ENCODE results near the gene PHF14.
"Not testable (repeated sequence)": the region's sequence is repeated elsewhere in the genome, so short reads cannot be mapped to it uniquely, and the experiment has no call there.

Gene PHF14

DNA sequence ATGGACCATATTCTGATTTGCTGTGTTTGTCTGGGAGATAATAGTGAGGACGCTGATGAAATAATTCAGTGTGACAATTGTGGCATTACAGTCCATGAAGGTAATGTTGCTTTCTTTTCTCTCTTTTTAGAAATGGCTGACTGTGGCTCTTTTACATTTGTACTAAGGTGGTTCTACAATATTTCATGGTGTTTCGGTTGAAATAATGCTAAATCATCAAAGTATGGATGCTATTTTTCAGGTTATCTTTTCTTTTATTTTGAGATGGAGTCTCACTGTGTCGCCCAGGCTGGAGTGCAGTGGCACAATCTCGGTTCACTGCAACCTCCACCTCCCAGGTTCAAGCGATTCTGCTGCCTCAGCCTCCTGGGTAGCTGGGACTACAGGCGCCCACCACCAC is 17.1 kb downstream of the PHF14 start:
- DNase-seq (ENCODE audit: low spot score): not testable (repeated sequence)

DNA sequence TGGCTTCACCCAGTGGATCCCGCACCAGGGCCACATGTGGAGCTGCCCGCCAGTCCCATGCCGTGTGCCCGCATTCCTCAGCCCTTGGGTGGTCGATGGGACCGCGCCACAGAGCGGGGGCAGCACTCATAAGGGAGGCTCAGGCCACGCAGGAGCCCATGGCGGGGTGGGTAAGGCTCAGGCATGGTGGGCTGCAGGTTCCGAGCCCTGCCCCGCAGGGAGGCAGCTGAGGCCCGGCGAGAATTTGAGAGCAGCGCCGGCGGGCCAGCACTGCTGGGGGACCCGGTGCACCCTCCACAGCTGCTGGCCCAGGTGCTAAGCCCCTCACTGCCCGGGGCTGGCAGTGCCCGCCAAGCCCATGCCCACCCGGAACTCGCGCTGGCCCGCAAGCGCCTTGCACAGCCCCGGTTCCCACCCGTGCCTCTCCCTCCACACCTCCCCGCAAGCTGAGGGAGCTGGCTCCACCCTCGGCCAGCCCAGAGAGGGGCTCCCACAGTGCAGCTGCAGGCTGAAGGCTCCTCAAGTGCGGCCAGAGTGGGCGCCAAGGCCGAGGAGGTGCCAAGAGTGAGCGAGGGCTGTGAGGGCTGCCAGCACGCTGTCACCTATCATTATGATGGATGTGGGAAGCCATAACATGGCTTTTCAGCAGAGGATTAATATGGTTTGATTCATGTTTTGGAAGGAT is 22.0 kb downstream of the PHF14 start:
- not testable (repeated sequence) for DNase-seq (ENCODE audit: low spot score)

DNA sequence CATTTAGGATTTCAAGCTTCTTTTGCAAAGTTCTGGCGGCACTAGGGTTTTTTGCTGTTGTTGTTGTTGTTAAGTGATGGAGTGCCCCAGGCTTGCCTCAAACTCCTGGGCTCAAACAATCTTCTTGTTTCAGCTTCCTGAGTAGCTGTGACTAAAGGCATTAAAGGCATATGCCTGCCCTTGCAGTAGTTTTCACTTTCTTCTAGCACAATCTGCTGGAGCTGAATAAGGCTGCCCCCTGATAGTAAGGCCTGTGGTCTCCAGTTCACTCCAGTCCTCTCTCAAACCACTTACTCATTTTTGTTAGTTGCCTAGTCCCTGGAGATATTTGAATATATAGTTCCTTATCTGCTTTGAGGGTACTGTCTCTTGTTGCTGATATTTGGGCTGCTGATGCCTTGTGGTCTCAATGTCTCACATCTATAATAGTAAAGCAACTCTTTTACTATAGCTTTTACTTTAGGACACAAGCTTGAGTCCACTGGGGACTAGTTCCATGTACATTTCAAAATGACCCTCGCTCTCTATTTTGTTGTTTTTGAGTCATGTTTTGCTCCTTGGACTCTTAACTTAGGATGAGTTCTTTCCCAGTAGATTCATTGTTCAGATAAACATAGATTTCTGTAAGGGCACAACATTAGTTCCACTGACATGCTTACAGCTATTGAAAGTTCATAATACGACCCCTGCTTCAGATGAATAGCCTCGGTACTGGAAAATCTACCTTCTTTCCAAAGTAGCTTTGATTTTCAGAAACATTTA is 25.5 kb downstream of the PHF14 start:
- no peak for DNase-seq (ENCODE audit: low spot score)

DNA sequence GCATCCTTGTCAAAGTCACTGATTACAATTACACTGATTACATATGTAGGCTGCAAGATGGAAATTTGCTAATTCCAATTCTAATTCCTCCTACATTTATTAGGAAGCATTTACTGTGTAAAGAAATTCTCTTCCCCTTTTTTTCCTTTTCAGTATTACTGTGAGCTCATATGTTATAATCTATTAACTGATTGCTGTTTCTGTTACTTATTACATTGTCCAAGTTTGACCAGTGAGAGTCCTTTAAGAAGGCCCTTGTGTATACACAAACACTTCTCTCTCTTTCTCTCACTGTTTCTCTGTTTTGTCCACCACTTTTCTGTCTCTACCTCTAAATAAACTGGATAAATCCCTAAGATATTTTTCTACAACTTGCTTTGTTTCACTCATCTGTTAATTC is 31.5 kb downstream of the PHF14 start:
- DNase-seq (ENCODE audit: low spot score): no peak

DNA sequence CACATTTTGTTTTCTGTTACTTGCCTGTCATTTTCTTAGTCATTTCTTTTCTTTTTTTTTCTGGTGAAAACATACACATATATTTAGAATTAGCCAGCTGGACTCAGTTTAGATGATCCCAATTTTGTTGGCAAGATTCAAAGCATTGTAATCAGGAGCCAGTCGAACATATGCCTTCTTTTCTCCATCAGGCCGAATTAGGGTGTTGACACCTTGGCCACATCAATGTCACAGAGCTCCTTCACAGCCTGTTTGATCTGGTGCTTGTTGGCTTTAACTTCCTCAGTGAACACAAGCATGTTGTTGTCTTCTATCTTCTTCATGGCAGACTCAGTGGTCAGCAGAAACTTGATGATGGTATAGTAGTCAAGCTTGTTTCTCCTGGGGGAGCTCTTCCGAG is 32.6 kb downstream of the PHF14 start:
- no peak for DNase-seq (ENCODE audit: low spot score)

DNA sequence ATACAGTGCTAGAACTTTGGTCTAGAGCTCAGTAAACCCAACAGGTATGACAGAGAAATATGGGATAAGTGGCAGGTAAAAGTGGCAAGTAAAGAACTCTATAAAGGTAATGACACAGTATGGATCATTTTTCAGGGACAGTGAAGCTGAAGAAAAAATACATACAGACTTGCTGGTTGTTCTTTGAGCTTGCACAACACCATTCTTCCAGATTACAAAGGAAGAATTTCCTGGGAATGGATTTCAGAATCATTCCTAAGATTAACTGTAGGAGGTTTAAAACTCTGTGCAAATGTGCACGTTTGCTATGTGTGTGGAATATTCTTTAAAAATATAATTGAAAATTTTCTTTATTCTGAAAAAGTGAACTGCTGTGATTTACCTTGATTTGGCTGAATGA is 36.0 kb downstream of the PHF14 start:
- no peak for DNase-seq (ENCODE audit: low spot score)

DNA sequence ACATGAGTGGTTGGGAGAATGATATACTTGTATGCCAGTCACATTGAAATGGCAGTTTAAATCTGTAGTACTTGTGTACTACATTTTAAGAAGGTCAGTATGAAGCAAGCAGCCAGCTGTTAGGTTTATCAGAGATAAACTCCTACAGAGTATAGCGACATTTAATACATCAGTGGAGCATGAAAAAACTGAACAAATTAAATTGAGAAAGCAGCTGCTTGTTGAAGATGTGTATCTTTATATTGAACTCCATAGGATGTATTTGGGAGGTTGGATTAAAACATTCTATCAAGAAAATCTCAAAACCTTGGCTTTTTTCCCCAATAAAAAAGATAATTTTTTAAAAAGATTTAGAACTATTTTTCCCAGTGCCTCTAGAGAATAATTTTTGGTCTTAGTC is 47.8 kb downstream of the PHF14 start:
- no peak for DNase-seq (ENCODE audit: low spot score)

DNA sequence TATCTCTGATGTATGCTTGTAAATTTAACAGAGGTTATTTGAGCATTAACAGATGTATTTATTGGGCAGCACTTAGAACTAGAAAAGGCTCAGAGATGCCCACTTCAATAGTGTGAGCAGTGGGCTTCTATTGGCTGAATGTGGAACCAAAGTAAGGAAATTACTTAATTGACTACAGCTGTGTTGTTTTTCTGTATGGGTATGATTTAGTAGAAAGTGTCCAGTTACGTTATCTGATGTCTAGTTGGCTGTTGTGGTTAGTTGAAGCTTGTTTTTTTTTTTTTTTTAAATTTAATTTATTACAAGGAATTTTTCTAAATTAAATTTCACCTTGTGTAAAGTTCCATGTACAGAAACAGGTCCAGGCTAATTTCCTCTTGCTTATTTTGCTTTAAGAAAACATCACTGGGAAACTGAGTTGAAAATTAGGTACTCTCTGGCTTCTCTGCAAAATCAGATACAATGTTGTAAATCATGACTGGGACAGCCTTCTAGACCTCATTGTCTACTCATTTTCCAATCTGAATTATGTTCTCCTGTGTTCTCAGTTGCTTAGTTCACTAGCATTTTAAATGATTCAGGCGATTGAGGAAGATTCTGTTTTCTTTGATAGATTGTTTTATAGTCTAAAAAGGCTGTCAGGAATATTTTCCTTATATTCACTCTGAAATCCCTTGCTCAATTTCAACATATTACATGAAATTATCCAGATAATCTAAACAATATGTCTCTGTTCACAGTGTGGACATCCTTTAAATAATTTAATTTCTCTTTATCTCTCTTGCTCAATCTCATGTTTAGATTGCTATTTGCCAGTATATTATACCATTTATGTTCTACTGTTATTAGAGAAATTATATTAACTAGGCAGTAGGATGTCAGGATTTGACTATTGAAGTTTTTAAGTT is 53.0 kb downstream of the PHF14 start:
- DNase-seq (ENCODE audit: low spot score): no peak

DNA sequence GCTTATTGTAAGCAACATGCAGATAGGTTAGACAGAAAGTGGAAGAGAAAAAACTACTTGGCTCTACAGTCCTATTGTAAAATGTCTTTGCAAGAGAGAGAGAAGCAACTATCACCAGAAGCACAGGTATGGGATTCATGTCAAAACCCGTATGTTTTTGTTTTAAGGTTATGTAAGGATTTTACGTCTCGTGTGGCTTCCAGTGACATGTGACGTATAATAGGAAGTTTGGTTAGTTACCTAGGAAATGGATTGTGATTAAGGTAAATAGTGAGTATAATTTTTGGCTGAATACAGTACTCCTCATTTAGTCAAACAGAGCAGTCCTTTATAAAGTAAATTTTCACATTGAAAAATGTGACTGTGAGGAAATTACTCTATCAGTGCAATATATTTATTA is 62.0 kb downstream of the PHF14 start:
- no peak for DNase-seq (ENCODE audit: low spot score)

DNA sequence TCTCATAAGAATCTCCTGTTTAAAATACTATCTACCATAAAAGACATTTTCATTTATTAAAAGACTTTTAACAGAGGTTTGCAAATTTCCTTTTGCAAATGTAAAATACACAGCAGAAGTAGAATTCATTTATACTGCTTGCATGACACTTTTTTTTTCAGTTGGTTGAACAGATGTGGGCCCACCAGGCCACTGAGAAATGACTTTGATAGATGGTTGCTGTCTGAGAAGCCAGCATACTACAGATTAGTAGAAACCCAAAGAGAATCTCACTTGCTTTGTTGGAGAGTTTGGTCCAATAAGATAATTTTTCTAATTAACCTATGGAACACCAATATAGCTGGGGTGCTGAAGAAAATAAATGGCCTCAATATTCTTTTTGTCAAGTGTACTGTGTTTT is 66.3 kb downstream of the PHF14 start:
- DNase-seq (ENCODE audit: low spot score): no peak

DNA sequence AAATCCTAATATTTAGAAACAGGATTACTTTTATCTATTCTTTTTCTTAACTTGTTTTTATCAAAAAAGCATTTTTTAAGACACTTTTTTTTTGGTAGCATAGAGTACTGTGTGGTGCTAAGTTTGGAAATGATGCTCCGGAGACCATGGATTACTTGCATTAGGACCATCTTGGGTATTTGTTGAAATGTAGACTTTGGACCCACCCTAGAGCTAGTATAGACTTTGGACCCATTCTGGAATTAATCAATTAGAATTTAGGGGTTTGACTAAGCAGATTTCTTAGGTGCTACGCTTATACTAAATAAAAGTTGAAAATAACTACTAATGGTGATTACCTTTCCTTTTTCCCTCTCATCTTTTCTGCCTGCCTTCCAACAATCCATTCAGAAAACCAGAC is 80.4 kb downstream of the PHF14 start:
- DNase-seq (ENCODE audit: low spot score): no peak

DNA sequence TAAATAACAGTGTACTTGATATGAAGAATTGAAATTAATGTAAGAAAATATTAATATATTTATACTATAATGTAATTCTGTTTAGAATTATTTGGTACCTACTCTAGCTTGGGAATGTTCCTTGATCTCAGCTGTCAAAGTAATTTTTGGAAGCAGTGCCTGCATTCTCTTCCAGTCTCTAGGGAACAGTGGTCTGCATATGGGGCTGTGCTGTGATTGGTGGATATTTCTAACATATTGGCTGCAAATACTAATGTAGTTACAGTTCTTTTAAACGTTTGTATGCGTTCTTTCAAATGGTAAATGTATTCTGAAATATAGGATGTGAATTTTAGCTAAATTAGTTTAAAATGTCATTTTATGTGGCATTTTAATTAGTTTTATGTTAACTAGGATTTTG is 87.2 kb downstream of the PHF14 start:
- no peak for DNase-seq (ENCODE audit: low spot score)

DNA sequence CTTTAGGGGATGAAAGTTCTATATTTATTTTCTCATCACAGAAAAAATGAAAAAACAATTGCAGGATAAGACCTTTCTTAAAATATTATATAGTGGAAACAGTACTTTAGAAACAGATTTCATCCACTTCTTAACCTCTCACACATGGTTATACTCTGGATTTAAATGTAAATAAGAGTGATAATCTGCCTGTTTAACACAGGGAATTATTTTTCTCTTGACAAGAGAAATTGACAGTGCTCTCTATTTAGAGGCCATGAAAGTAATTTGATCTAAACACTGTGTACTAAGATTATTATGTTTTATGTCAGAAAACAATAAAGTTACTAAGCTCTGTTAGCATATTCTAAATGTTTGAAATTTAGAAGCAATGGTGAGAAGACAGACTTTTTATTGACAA is 88.4 kb downstream of the PHF14 start:
- no peak for DNase-seq (ENCODE audit: low spot score)

DNA sequence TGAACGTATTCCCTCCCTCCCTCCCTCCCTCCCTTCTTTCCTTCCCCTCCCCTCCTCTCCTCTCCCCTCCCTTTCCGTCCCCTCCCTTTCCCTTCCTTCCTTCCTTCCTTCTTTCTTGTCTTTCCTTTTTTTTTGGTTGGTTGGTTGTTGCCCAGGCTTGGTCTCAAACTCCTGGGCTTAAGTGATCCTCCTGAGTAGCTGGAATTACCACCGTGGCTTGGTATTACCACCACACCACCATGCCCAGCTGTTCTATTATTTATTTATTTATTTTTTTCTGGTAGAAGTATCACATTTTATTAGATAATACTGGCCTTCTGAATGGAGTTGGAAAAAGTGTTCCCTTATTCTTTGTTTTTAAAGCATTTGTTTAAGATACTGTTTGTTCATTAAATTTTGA is 95.9 kb downstream of the PHF14 start:
- no peak for DNase-seq (ENCODE audit: low spot score)

DNA sequence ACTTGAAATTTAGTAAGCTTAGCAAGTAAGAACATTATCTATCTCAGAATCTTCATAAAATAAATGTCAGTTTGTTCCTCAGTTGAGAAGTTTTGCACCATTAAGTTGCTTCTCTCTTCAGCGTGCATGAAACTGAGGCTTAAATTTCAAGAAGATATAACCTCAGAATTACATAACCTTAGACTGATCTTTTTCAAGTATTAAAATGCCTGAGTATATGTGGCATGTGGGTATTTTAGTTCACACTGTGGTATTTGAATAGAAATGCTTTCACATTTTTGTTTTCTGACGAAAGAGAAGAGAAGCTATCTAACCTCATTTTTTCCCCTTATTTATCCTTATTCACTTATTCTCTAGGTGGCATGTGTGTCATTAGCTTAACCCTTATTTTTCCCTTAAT is 104.1 kb downstream of the PHF14 start:
- DNase-seq (ENCODE audit: low spot score): no peak

DNA sequence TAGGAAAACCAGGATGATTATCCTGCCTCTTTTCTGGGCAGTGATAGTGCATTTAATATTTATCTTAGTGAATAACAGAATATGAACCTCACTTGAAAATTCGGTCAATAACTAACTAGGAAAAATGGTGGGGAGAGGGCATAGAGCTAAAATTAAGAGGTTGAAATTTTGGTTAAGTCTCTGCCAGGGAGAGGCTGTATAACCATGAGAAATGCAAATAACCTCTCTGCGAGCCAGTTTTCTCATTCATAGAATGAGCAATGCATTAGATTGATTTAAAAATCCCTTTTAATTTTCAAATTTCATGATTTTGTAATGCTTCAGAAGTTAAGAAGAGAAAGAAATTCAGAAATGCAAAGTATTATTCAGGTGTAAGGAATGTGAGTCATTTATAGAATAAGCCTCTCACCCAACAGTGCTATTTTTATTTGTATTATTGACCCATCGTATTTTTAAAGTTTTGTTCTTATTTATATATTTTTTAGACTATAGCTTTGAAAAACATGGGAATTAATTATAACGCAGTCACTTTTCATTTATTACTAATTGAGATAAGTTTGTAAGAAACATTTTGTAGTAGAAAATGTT is 104.7 kb downstream of the PHF14 start:
- no peak for DNase-seq (ENCODE audit: low spot score)

DNA sequence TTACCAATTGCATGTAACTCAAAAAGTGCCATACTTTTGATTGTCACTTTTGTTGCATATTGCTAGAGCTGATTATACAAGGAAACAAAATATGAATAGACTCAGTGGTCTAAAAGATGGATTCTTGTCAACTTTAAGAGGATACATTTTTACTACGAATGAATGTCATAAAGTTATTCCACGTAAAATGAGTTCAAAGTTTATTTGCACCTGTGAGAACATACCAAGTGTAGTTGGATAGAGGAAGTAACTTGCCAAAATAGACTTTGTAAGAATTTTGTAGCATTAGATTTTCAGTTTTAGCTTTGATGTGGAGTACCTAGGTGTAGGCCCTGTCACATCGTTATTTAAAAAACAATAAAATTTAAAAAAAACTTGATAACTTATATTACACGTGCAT is 106.2 kb downstream of the PHF14 start:
- DNase-seq (ENCODE audit: low spot score): no peak

DNA sequence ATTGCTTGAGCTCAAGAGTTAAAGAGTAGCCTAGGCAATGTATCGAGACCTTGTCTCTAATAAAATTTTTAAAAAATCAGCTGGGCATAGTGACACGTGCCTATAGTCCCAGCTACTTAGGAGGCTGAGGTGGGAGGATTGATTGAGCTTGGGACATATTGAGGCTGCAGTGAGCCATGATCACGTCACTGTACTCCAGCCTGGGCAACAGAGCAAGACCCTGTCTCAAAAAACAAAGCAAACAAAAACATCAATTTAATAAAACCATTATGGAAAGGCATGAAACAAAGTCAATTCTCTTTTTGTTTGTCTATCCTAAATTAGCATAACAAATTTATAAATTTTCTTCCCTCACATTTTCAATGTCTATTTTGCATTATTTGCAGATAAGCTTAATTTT is 108.4 kb downstream of the PHF14 start:
- no peak for DNase-seq (ENCODE audit: low spot score)

DNA sequence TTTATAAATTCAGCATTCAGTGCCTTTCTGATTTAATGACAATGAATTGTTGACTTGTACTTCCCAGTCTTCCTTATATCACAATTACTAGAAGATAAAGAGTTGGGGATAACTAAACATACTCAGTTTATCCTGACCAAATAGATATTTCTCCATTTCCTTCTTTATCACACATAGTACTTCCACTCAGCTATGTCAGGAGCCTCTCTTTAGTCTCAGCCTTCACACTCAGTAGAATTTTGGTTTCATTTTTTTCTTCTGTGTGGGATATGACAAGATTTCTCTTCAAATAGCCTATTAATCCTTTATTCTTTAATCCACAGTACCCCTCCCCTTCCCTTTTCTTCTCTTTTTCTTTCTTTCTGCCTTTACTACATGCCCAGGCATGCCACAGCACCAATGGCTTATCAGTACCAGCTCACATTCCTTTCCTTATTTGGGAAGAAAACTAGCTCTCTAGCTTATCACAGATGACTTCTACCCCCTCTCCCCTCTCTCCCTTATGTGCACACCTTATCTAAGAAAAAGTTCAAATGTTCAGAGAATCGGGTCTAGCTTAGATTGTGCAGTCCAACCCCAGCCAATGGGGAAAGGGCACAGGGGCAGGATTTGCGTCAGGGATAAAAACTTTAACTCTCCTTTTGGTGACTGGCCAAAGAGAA is 109.0 kb downstream of the PHF14 start:
- no peak for DNase-seq (ENCODE audit: low spot score)

DNA sequence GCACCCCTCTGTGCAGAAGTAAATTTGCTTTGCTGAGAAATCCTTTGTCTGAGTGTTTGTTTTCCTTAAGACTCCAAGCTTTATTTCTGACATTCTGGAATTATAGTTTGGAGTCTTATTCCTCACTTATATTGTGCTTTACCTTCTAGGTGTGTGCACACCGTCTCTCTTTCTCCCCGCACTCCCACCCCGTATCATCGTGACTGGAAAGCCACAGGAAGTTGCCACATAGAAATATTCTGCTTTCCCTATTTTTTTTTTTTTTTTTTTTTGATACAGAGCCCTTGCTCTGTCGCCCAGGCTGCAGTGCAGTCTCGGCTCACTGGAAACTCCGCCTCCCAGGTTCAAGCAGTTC is 109.5 kb downstream of the PHF14 start:
- DNase-seq (ENCODE audit: low spot score): no peak

DNA sequence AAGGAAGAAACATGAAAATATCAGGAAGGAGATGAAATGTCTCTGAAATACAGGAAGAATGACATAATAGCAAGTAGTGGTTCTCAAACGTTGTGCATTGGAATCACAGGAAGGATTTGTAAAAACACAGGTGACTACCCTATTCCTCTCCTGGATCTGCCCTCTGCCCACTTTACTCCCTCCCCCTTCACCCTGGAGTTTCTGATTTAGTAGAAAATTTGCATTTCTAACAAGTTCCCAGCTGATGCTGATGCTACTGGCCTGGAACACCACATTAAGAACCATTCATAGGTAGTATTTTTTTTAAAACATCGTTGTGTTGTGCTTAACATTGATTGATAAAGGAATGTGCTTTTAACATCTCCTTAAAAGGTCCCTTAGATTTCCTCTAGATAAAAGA is 130.9 kb downstream of the PHF14 start:
- no peak for DNase-seq (ENCODE audit: low spot score)

DNA sequence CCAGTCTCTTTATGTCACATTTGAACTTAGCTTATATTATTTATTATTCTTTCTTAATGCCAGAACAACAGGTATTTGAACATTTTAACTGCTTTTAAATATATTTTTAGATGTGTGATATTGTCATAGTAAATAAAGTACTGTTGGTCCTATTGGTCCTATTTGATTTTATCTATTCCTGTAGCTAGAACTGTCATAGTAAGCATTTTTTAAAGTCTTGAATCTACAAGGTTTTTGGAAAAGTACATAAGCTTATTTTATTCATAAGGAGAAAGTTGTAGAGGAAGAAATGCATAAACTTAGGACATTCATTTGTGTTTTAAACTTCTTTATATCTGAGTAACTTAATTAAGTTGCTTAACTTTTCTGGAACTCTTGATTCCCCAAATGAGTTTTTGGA is 136.0 kb downstream of the PHF14 start:
- no peak for DNase-seq (ENCODE audit: low spot score)
